ENCODE results near the gene TTN. TPM values are rescaled to one million over a fixed set of nuclear protein-coding genes. Genes with fewer than 3 reads are reported as not detected.

TTN gene
- total and polyA plus RNA-seq, 4 donors: 0.53 to 47.4 (median 19.7) TPM

DNA sequence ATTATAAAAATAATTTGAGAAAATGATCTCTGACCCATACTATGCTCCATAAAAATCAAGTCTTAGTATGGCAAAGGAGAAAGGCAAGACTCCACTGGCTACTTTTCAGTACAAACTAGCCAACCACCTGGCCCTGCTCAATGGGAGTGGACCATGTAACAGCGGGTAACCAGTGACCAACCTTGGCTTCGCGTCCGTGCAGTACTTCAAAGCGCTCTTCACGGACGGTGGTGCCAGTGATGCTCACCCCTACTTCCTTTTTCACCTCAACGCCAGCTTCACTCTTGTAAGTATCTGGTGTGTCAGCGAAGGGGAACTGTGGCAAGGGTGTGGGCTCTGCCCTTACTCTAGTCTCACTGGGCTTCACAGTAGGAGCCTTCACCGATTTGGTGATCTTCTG lies 23.3 kb downstream of the TTN start:
- Histone ChIP-seq H3K4me1 (ENCODE audit: control insufficient read depth in 5 of 5, insufficient read depth in 5 of 5, low read length in 5 of 5) (peaks cover 0 to 4% (median 0%) of the 10 kb centered on the region in 5 donors), H3K9ac (ENCODE audit: insufficient read depth in 1 of 2, low read length in 2 of 2) (no peak overlapping the region), H3K36me3 (ENCODE audit: control insufficient read depth in 4 of 4, insufficient read depth in 4 of 4, low read length in 4 of 4) (peaks cover 0 to 23% (median 0%) of the 10 kb centered on the region in 4 donors), H3K9me3 (ENCODE audit: control insufficient read depth in 4 of 4, insufficient read depth in 3 of 4, low read length in 3 of 4) (peaks cover 0 to 3% (median 0%) of the 10 kb centered on the region in 4 donors), H3K27ac (ENCODE audit: low read depth in 1 of 2, low read length in 1 of 2) (no peak overlapping the region), H3K4me3 (no peak overlapping the region), H3K27me3 (ENCODE audit: control insufficient read depth in 3 of 3, insufficient read depth in 3 of 3, low read length in 2 of 3) (no peaks in the 10 kb centered on the region)
- TF ChIP-seq, protein P1, sequence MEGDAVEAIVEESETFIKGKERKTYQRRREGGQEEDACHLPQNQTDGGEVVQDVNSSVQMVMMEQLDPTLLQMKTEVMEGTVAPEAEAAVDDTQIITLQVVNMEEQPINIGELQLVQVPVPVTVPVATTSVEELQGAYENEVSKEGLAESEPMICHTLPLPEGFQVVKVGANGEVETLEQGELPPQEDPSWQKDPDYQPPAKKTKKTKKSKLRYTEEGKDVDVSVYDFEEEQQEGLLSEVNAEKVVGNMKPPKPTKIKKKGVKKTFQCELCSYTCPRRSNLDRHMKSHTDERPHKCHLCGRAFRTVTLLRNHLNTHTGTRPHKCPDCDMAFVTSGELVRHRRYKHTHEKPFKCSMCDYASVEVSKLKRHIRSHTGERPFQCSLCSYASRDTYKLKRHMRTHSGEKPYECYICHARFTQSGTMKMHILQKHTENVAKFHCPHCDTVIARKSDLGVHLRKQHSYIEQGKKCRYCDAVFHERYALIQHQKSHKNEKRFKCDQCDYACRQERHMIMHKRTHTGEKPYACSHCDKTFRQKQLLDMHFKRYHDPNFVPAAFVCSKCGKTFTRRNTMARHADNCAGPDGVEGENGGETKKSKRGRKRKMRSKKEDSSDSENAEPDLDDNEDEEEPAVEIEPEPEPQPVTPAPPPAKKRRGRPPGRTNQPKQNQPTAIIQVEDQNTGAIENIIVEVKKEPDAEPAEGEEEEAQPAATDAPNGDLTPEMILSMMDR (IDR thresholded peaks at IDR 0.05; ENCODE audit: control extremely low read depth, extremely low read depth): no peak
- ATAC-seq (ENCODE audit: insufficient read depth, low FRiP score) (no peak), DNase-seq (no peak)
- WGBS, 2 donors: 94 to 97% methylated on average over 10 of the region's 10 CpGs

DNA sequence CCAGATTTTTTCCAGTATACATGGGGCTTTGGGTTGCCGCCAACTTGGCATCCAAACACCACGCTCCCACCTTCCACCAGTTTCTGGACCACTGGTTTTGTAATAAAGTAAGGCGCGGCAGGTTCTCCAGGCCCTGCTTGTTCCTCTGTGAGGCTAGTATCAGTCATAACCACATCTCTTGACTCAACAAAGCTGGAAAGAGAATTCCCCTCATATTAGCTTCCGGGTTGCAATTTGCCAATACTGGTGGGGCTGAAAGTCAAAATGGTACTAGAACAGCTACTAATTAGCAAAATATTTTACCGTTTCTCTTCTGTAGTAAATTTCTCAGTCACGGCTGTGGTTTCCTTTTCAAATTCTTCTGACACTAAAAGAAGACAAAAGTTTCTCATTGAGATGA lies 25.0 kb downstream of the TTN start:
- 96 to 98% methylated on average over 7 of the region's 7 CpGs for WGBS, 2 donors
- no peak for ATAC-seq (ENCODE audit: insufficient read depth, low FRiP score)

DNA sequence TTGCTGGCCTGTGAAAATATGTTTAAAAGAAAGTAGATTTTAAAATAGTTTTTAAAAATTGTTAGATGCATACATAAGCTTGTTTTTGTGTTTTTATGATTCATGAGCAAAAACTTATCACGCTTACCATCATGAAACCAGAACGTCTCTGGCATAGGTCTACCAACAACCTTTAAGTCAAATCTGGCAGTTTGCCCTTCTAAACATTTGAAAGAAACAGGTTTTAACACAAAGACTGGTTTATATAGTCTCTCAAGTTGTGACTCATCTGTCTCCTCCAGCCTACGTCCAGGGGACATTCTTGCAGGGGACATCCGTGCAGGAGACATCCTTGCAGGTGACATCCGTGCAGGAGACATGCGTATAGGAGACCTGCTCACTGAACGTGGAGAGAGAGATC lies 29.6 kb downstream of the TTN start:
- Histone ChIP-seq H3K9me3 (ENCODE audit: control insufficient read depth in 4 of 4, insufficient read depth in 3 of 4, low read length in 3 of 4) (no peaks in the 10 kb centered on the region), H3K36me3 (ENCODE audit: control insufficient read depth in 4 of 4, insufficient read depth in 4 of 4, low read length in 4 of 4) (peaks cover 0 to 53% (median 0%) of the 10 kb centered on the region in 4 donors), H3K4me1 (ENCODE audit: control insufficient read depth in 5 of 5, insufficient read depth in 5 of 5, low read length in 5 of 5) (peaks cover 0 to 4% (median 0%) of the 10 kb centered on the region in 5 donors), H3K27me3 (ENCODE audit: control insufficient read depth in 3 of 3, insufficient read depth in 3 of 3, low read length in 2 of 3) (no peaks in the 10 kb centered on the region), H3K9ac (ENCODE audit: insufficient read depth in 1 of 2, low read length in 2 of 2) (no peak overlapping the region), H3K4me3 (no peak overlapping the region), H3K27ac (ENCODE audit: low read depth in 1 of 2, low read length in 1 of 2) (no peak overlapping the region)
- ATAC-seq (ENCODE audit: insufficient read depth, low FRiP score) (no peak), DNase-seq (no peak)
- 75 to 77% methylated on average over 7 of the region's 7 CpGs for WGBS, 2 donors
- TF ChIP-seq, protein P1 (IDR thresholded peaks at IDR 0.05; ENCODE audit: control extremely low read depth, extremely low read depth): no peak

More for the DNA sequence above, 25.0 kb downstream of the TTN start:
- H3K4me3 ChIP-seq: no peak overlapping the region
- no peak overlapping the region for H3K9ac ChIP-seq (ENCODE audit: insufficient read depth in 1 of 2, low read length in 2 of 2)
- TF ChIP-seq, protein P1 (IDR thresholded peaks at IDR 0.05; ENCODE audit: control extremely low read depth, extremely low read depth): no peak
- H3K4me1 ChIP-seq (ENCODE audit: control insufficient read depth in 5 of 5, insufficient read depth in 5 of 5, low read length in 5 of 5): peaks cover 0 to 4% (median 0%) of the 10 kb centered on the region in 5 donors
- H3K27me3 ChIP-seq (ENCODE audit: control insufficient read depth in 3 of 3, insufficient read depth in 3 of 3, low read length in 2 of 3): no peaks in the 10 kb centered on the region
- no peak overlapping the region for H3K27ac ChIP-seq (ENCODE audit: low read depth in 1 of 2, low read length in 1 of 2)
- peaks cover 0 to 3% (median 0%) of the 10 kb centered on the region in 4 donors for H3K9me3 ChIP-seq (ENCODE audit: control insufficient read depth in 4 of 4, insufficient read depth in 3 of 4, low read length in 3 of 4)
- DNase-seq: no peak
- peaks cover 0 to 30% (median 0%) of the 10 kb centered on the region in 4 donors for H3K36me3 ChIP-seq (ENCODE audit: control insufficient read depth in 4 of 4, insufficient read depth in 4 of 4, low read length in 4 of 4)

DNA sequence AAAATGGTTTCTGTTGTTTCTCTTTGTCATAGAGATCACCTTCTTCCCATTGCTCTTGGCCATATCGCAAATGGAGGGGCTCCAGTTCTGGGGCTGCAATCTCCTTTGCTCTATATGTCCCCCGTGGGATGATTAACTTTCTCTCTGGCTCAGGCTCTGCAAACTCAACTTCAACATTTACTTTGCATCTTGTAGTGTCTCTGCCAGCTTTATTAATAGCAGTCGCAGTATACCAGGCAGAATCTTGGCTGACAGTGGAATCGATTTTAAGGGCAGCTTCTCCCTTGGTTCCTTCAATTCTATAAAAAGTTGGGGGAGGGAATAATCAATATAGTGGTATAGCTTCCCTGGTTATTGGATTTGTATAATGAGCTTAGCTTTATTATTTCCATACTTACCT lies 30.5 kb downstream of the TTN start:
- DNase-seq: no peak
- Histone ChIP-seq H3K4me3 (no peak overlapping the region), H3K9me3 (ENCODE audit: control insufficient read depth in 4 of 4, insufficient read depth in 3 of 4, low read length in 3 of 4) (no peaks in the 10 kb centered on the region), H3K9ac (ENCODE audit: insufficient read depth in 1 of 2, low read length in 2 of 2) (no peak overlapping the region), H3K27me3 (ENCODE audit: control insufficient read depth in 3 of 3, insufficient read depth in 3 of 3, low read length in 2 of 3) (no peaks in the 10 kb centered on the region), H3K4me1 (ENCODE audit: control insufficient read depth in 5 of 5, insufficient read depth in 5 of 5, low read length in 5 of 5) (peaks cover 0 to 4% (median 0%) of the 10 kb centered on the region in 5 donors), H3K27ac (ENCODE audit: low read depth in 1 of 2, low read length in 1 of 2) (no peak overlapping the region), H3K36me3 (ENCODE audit: control insufficient read depth in 4 of 4, insufficient read depth in 4 of 4, low read length in 4 of 4) (peaks cover 0 to 47% (median 0%) of the 10 kb centered on the region in 4 donors)
- 96% methylated on average over 4 of the region's 4 CpGs for WGBS, 2 donors
- TF ChIP-seq, protein P1 (IDR thresholded peaks at IDR 0.05; ENCODE audit: control extremely low read depth, extremely low read depth): no peak
- no peak for ATAC-seq (ENCODE audit: insufficient read depth, low FRiP score)
